BE2C (cell line): Measurements from ENCODE around the gene SNRPN. TPM values are rescaled to one million over a fixed set of nuclear protein-coding genes. Genes with fewer than 3 reads are reported as not detected.
"Not testable (repeated sequence)": the region's sequence is repeated elsewhere in the genome, so short reads cannot be mapped to it uniquely, and the experiment has no call there.

Source experiments
- DNase-seq: peaks from one replicate; pipeline ENCODE4 v3.0.0-alpha.2; 2020
- H3K27me3 ChIP-seq: fragments of 250-450 bp; sonication (Bioruptor Pico); 2 replicates; pipeline ENCODE4 v1.5.1; 2020; ENCODE audit warnings: mild to moderate bottlenecking
- H3K36me3 ChIP-seq: fragments of 250-450 bp; sonication (Bioruptor Pico); 2 replicates; pipeline ENCODE4 v1.5.1; 2020; ENCODE audit warnings: mild to moderate bottlenecking
- H3K4me1 ChIP-seq: fragments of 250-450 bp; sonication (Bioruptor Pico); 2 replicates; pipeline ENCODE4 v1.5.1; 2020
- H3K4me3 ChIP-seq: 2 replicates; pipeline ENCODE4 v1.5.1; 2011; ENCODE audit warnings: low read depth, low read length
- H3K9me3 ChIP-seq: fragments of 250-450 bp; sonication (Bioruptor Pico); 2 replicates; pipeline ENCODE4 v1.5.1; 2020
- CTCF ChIP-seq: IDR thresholded peaks from 2 replicates; pipeline ENCODE4 v1.5.1; 2012; ENCODE audit warnings: mild to moderate bottlenecking, low read depth, low read length
- polyA plus RNA-seq: library from polyadenylated mRNA; unstranded; fragments of >200 nt; gene quantifications from one replicate; pipeline ENCODE4 v1.2.1, GENCODE V29; 2012; ENCODE audit warnings: low read depth, missing spikeins; ENCODE audit not compliant: insufficient read length, insufficient read depth

Gene SNRPN
- polyA plus RNA-seq, result 336 TPM

- Histone ChIP-seq H3K36me3 (no peaks in the 10 kb centered on the region; the same call in 1 of the 2 replicates), H3K4me1 (no peaks in the 10 kb centered on the region), H3K9me3 (no peaks in the 10 kb centered on the region), H3K27me3 (no peaks in the 10 kb centered on the region), H3K4me3 (peak within 1 kb of the TSS; percentile 87)
- peak; percentile 82 for DNase-seq
- no peak for TF ChIP-seq CTCF
Observed at GRCh38 chr15:24954783-24955530, at the start of gene SNRPN, which contains the start of gene SNURF. SNRPN (plus strand) TSS chr15:24954987; CDS start chr15:24974454, 19,467 bp downstream. SNURF (plus strand) TSS chr15:24954987; CDS start chr15:24955049, 62 bp downstream.

GRCh38 chr15:24916305-24917009 lies 38.3 kb upstream of the SNRPN start:
- no peak overlapping the region for H3K4me3 ChIP-seq
- no peaks in the 10 kb centered on the region for H3K36me3 ChIP-seq
- no peak for DNase-seq
- no peaks in the 10 kb centered on the region for H3K9me3 ChIP-seq
- TF ChIP-seq CTCF, result no peak
- no peaks in the 10 kb centered on the region for H3K4me1 ChIP-seq
- H3K27me3 ChIP-seq, result no peaks in the 10 kb centered on the region

- no peaks in the 10 kb centered on the region for H3K4me1 ChIP-seq
- H3K4me3 ChIP-seq, result no peak overlapping the region
- H3K36me3 ChIP-seq, result no peaks in the 10 kb centered on the region
- H3K27me3 ChIP-seq, result no peaks in the 10 kb centered on the region
- no peak for DNase-seq
- H3K9me3 ChIP-seq, result no peaks in the 10 kb centered on the region
- TF ChIP-seq CTCF, result no peak
Observed at GRCh38 chr15:24917431-24917830, 37.4 kb upstream of the SNRPN start.

- no peak for TF ChIP-seq CTCF
- H3K4me1 ChIP-seq, result no peaks in the 10 kb centered on the region
- H3K36me3 ChIP-seq, result no peaks in the 10 kb centered on the region
- H3K4me3 ChIP-seq, result no peak overlapping the region
- no peak for DNase-seq
- no peaks in the 10 kb centered on the region for H3K9me3 ChIP-seq
- no peaks in the 10 kb centered on the region for H3K27me3 ChIP-seq
Observed at GRCh38 chr15:24919446-24919845, 35.3 kb upstream of the SNRPN start.

- not testable (repeated sequence) for H3K4me1 ChIP-seq, H3K9me3 ChIP-seq, H3K36me3 ChIP-seq, H3K4me3 ChIP-seq, H3K27me3 ChIP-seq, DNase-seq
Observed at GRCh38 chr15:24922781-24923180, 32.0 kb upstream of the SNRPN start.

- Histone ChIP-seq H3K36me3 (no peaks in the 10 kb centered on the region), H3K4me1 (no peaks in the 10 kb centered on the region), H3K27me3 (no peaks in the 10 kb centered on the region), H3K9me3 (no peaks in the 10 kb centered on the region), H3K4me3 (no peak overlapping the region)
- no peak for TF ChIP-seq CTCF
- no peak for DNase-seq
Observed at GRCh38 chr15:24924153-24924552, 30.6 kb upstream of the SNRPN start.
